ENCODE measurements around the gene FAM107B. TPM values are rescaled to one million over a fixed set of nuclear protein-coding genes. Genes with fewer than 3 reads are reported as not detected.

Gene FAM107B
- total and polyA plus RNA-seq, 2 donors (not counting 3 experiments of a cell fraction or from before 2014, with no cell fraction given): 39.2 to 176 TPM

- no peak for DNase-seq (ENCODE audit: low read depth, low spot score)
- TF ChIP-seq CTCF (IDR thresholded peaks at IDR 0.05; ENCODE audit: extremely low read depth in 1 of 2, insufficient read depth in 1 of 2, low read depth in 1 of 2, low read length in 2 of 2) (no peak), GATA2 (IDR thresholded peaks at IDR 0.05; ENCODE audit: insufficient read depth, insufficient read length, low read depth, low read length) (no peak), MAX (IDR thresholded peaks at IDR 0.05; ENCODE audit: insufficient read depth, insufficient read length) (no peak), EZH2 (IDR thresholded peaks at IDR 0.05; ENCODE audit: borderline replicate concordance, low read depth, low read length, severe bottlenecking) (no peak), FOS (IDR thresholded peaks at IDR 0.05; ENCODE audit: borderline replicate concordance, insufficient read depth, low read length) (no peak), POLR2A (IDR thresholded peaks at IDR 0.05; ENCODE audit: low read depth, low read length) (no peak), JUN (IDR thresholded peaks at IDR 0.05; ENCODE audit: borderline replicate concordance, insufficient read depth, insufficient read length, low read depth) (no peak), MYC (IDR thresholded peaks at IDR 0.05; ENCODE audit: low read depth, low read length) (no peak), POLR2AphosphoS5 (IDR thresholded peaks at IDR 0.05; ENCODE audit: insufficient read depth, low read depth, low read length) (no peak)
- intact Hi-C loops (cut with micrococcal nuclease) (no loop called here), dilution Hi-C loops (cut with MboI; ENCODE audit: extremely low pct_ligation_motif_present, low sequenced_read_pairs) (no loop called here)
- H3K9me3 ChIP-seq (replicated peaks; ENCODE audit: control insufficient read depth, insufficient read depth, low read length): no peaks in the 10 kb centered on the region
- BruUV-seq (replicated peaks): no TSS peak
- H3K27me3 ChIP-seq (ENCODE audit: control insufficient read depth in 2 of 2, insufficient read depth in 2 of 2, low read length in 2 of 2): peaks cover 0 to 3% of the 10 kb centered on the region in 2 experiments
- no peak overlapping the region for H3K27ac ChIP-seq (ENCODE audit: insufficient read depth, low read depth, low read length)
- H4K20me1 ChIP-seq (replicated peaks; ENCODE audit: control insufficient read depth, extremely low read depth, insufficient read depth, low read length): no peaks in the 10 kb centered on the region
- no peaks in the 10 kb centered on the region for H3K4me1 ChIP-seq (ENCODE audit: control insufficient read depth, extremely low read depth, insufficient read depth, low read length)
- H3K9me1 ChIP-seq (replicated peaks; ENCODE audit: control insufficient read depth, extremely low read depth, insufficient read depth, low read length): no peaks in the 10 kb centered on the region
- no peak overlapping the region for H3K9ac ChIP-seq (replicated peaks; ENCODE audit: extremely low read depth, insufficient read depth, low read length)
- no peaks in the 10 kb centered on the region for H3K36me3 ChIP-seq (ENCODE audit: control insufficient read depth in 2 of 2, extremely low read depth in 1 of 2, insufficient read depth in 2 of 2, low read length in 2 of 2)
- H3K4me3 ChIP-seq (replicated peaks in 1 of 3; ENCODE audit: insufficient read depth in 1 of 3, low read depth in 1 of 3, low read length in 3 of 3): no peak overlapping the region
- ChIA-PET CTCF (interaction anchor here (0.9 to 1.0 kb wide), 2 partner anchors 12 to 15 kb away, joined by 3 to 4 read pairs; no protein-coding TSS in a partner anchor), POLR2A (no interaction called here)
- no peak overlapping the region for H3K4me2 ChIP-seq (ENCODE audit: insufficient read depth, low read length)
- FAIRE-seq: no peak
- H3K79me2 ChIP-seq (ENCODE audit: control insufficient read depth, insufficient read depth, low read length): no peaks in the 10 kb centered on the region
- H2AFZ ChIP-seq (ENCODE audit: low read depth, low read length): no peak overlapping the region
These were observed 100.2 kb downstream of the FAM107B start for GRCh38 chr10:14674376-14675050.

All from endothelial cell of umbilical vein (primary cell).